Aorta (tissue), 5 donors: ENCODE measurements around the gene NEO1. TPM values are rescaled to one million over a fixed set of nuclear protein-coding genes. Genes with fewer than 3 reads are reported as not detected.

ENCODE experiments used
- ATAC-seq: fragments of 200-7000 bp; cut with Tn5 transposase; one replicate; pipeline ENCODE4 v1.9.1; 2022; ENCODE audit warnings: moderate library complexity; ENCODE audit not compliant: low FRiP score
- DNase-seq, 2 donors: peaks; one replicate each; pipeline ENCODE4 v3.0.0-alpha.2; 2020
- H3K27ac ChIP-seq, 2 donors: one replicate each; pipeline ENCODE4 v1.5.1; 2013; ENCODE audit warnings: low read length in 2 of 2, mild to moderate bottlenecking in 2 of 2, moderate library complexity in 2 of 2, control low read depth in 1 of 2, inconsistent platforms in 1 of 2, low read depth in 1 of 2
- H3K27me3 ChIP-seq, 2 donors: one replicate each; pipeline ENCODE4 v1.6.1; 2013; ENCODE audit warnings: control low read depth in 1 of 2, low read length in 1 of 2, mild to moderate bottlenecking in 1 of 2, moderate library complexity in 1 of 2; ENCODE audit not compliant: insufficient read depth in 2 of 2, control insufficient read depth in 1 of 2
- H3K36me3 ChIP-seq, 2 donors: one replicate each; pipeline ENCODE4 v1.6.1; 2013; ENCODE audit warnings: control low read depth in 1 of 2, low read length in 1 of 2, mild to moderate bottlenecking in 1 of 2; ENCODE audit not compliant: insufficient read depth in 2 of 2, control insufficient read depth in 1 of 2
- H3K4me1 ChIP-seq, 2 donors: one replicate each; pipeline ENCODE4 v1.6.1; 2013; ENCODE audit warnings: low read length in 2 of 2, control low read depth in 1 of 2, mild to moderate bottlenecking in 1 of 2, moderate library complexity in 1 of 2; ENCODE audit not compliant: insufficient read depth in 2 of 2, control insufficient read depth in 1 of 2
- H3K4me3 ChIP-seq, 2 donors: one replicate each; pipeline ENCODE4 v1.5.1; 2013; ENCODE audit warnings: low read length in 2 of 2, control low read depth in 1 of 2, mild to moderate bottlenecking in 1 of 2
- H3K9me3 ChIP-seq: one replicate; pipeline ENCODE4 v1.6.1; 2013; ENCODE audit warnings: mild to moderate bottlenecking, low read length; ENCODE audit not compliant: control insufficient read depth
- WGBS, 2 donors: extraction: QIAGEN DNeasy Blood & Tissue Kit; methylation state at CpG; one replicate each; pipeline ENCODE4 v1.1.7; 2013; 5-methylcytosine and 5-hydroxymethylcytosine counted together
- intact Hi-C, 2 donors: fragments of 100-400 bp; cut with DNase I; formaldehyde crosslinking; loops; one replicate each; pipeline versions ENCODE4 v1.14.2 to v1.15.0; 2022
- polyA plus RNA-seq, 2 donors: library from polyadenylated mRNA; stranded (reverse); fragments of 200-250 nt; gene quantifications; one replicate each; pipeline ENCODE4 v1.2.3, GENCODE V29; 2013
- total RNA-seq, 2 donors: library from RNA; stranded (reverse); fragmentation: NEBNext Ultra II Directional; extraction: Animal tissue kit (Norgen Biotek cat#: 25700); gene quantifications; one replicate each; pipeline ENCODE4 v1.2.1, GENCODE V29; 2021
- donor health status: healthy with polysubstance abuse.
- donor health status: Bipolar disorder and iron deficiency.
- donor health status: DM: no; HTN: no; CAD: no.
- donor health status: DM: no; HTN: no; CAD: no.
- donor health status: DM: yes; HTN: yes; CAD: no.

The NEO1 gene
- total and polyA plus RNA-seq, 4 donors: 11.3 to 46.7 (median 24.7) TPM

DNA sequence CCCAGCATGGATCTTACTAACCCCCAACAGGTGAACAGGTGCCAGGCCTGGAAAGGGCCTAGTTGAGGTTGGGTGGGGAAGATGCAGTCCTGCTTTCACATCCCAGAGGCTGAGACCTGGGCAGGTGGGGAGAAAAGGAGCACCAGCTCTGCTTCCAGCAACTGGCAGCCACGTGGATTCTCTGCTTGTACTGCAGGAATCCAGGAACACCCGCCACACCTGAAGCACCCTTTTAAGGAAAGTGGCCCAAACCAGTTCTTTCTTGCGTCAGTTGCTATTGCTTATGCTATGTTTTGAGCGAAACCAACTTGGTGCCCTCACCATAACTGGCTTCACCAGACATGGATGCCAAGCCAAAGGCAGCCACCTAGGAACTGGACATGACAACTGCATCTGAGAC is 28.1 kb upstream of the NEO1 start:
- intact Hi-C loops: no loop called here

DNA sequence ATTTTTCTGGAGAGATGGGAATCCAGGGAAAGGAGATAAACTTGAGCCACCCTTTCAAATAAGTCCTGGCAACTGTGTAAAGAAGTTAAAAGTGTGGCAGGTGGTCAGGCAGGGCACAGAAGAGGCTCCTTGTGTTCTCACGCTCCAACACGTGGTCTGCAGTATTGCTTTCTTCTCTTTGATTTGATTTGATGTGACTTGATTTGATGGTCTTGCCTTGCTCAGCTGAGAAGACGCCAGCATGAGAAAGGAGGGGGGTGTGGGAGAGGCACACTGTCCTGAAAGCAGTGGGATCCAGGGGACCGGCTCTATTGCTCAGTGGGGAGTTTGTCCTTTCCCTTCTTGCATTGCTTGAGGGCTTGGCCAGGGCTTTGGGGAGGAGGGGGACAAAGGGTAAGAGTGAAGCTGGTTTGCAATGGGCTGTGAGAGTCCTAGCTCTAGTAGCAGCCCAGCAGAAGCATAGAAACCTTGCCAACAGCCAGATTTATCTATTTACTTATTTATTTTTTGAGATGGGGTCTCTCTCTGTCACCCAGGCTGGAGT is 25.7 kb upstream of the NEO1 start:
- Histone ChIP-seq H3K9me3 (no peaks in the 10 kb centered on the region), H3K27me3 (no peaks in the 10 kb centered on the region), H3K36me3 (no peaks in the 10 kb centered on the region), H3K4me1 (no peaks in the 10 kb centered on the region), H3K4me3 (no peak overlapping the region), H3K27ac (no peak overlapping the region)
- whole genome bisulfite sequencing, 2 donors: 59 to 72% methylated on average over 3 to 4 of the region's 4 CpGs
- ATAC-seq (no peak), DNase-seq (no peak)
- intact Hi-C loops: no loop called here

More for the DNA sequence above, 28.1 kb upstream of the NEO1 start:
- no peaks in the 10 kb centered on the region for H3K27me3 ChIP-seq
- no peak overlapping the region for H3K27ac ChIP-seq
- DNase-seq (no peak), ATAC-seq (no peak)
- WGBS, 2 donors: 96 to 97% methylated on average over 4 of the region's 4 CpGs
- no peaks in the 10 kb centered on the region for H3K4me1 ChIP-seq
- H3K4me3 ChIP-seq: no peak overlapping the region
- H3K9me3 ChIP-seq: no peaks in the 10 kb centered on the region
- no peaks in the 10 kb centered on the region for H3K36me3 ChIP-seq

DNA sequence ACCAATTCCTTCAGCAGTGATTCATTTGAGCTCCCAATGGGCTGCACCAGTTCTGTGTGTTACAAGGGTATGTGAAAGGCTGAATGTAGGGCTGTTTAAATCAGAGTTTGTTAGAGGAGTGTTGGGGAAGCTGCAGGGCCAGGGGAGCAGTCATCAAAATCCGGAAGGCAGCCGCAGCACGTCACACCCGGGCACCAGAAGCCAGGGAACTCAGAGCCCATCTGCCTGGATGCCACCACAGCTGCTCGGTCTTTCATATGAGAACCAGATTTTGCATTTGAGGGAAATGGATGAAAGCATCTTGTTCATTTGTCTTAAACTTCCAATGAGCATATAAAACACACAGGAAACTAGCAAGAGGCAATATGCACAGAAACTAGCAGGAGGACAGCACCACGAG is 24.2 kb upstream of the NEO1 start:
- Histone ChIP-seq H3K27ac (no peak overlapping the region), H3K4me1 (no peaks in the 10 kb centered on the region), H3K4me3 (no peak overlapping the region), H3K9me3 (no peaks in the 10 kb centered on the region), H3K27me3 (no peaks in the 10 kb centered on the region), H3K36me3 (no peaks in the 10 kb centered on the region)
- DNase-seq (no peak), ATAC-seq (no peak)
- WGBS, 2 donors: 93 to 96% methylated on average over 6 of the region's 6 CpGs
- intact Hi-C loops: no loop called here

DNA sequence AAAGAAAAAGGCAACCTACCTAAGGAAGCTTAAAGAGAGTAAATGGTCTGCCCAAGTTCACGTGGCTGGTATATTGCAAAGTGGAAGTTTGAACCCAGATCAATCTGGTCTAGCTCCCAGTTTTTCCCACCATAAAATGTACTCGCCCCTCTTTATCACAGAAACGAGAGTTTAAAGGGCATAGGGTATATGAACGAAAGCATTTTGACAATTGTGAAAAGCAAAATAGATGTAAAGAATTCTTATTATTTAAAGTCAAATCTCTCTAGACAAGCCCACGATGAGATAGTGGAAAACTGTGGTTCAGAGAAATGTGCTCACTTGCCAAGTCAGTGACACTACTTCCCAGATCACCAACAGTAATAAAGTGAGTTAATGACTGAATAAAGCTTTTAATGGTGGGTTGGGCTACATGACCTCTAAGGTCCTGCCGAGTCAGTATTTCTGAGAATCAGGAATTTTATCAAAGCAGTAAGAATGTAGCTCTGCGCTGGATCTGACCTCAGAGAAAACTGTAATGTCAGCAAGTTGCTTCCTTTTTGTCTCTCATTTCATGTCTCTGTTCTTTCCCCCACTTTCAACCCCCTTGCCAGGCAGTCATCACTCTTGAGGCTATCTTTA is 23.3 kb upstream of the NEO1 start:
- Histone ChIP-seq H3K27ac (no peak overlapping the region), H3K4me3 (no peak overlapping the region), H3K9me3 (no peaks in the 10 kb centered on the region), H3K36me3 (no peaks in the 10 kb centered on the region), H3K4me1 (no peaks in the 10 kb centered on the region), H3K27me3 (no peaks in the 10 kb centered on the region)
- DNase-seq (no peak), ATAC-seq (no peak)
- intact Hi-C loops: no loop called here
- WGBS, 2 donors: 58 to 63% methylated on average over 7 of the region's 7 CpGs

DNA sequence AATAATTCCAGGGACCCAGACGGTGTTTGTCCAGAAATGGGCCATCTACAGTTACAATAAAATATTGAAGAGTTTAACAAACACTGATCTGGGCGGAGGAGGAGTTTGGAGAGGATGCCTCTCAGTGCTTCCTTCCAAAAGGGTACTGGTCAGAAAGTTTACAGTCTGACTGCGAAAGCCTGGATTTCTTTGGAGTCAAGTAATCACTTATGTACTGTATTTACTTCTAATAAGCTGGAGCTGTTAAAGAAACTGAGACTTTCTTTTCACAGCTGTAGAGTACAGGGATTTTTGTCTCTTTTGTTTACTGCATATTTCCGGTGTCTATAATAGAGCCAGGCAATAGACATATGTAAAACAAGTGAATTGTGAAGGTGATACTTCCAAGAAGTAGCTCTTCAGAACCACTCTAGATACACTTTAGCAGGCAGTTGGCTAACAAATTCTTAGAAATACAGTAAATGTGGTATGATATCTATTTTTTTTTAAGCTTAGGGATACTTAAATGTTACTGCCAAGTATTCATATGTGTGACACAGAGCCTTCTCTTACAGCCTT is 22.1 kb upstream of the NEO1 start:
- Histone ChIP-seq H3K4me1 (no peaks in the 10 kb centered on the region), H3K4me3 (no peak overlapping the region), H3K36me3 (no peaks in the 10 kb centered on the region), H3K27ac (no peak overlapping the region), H3K9me3 (no peaks in the 10 kb centered on the region), H3K27me3 (no peaks in the 10 kb centered on the region)
- DNase-seq: no peak
- intact Hi-C loops: no loop called here
- WGBS, 2 donors: 96 to 99% methylated on average over 4 of the region's 4 CpGs
- no peak for ATAC-seq

DNA sequence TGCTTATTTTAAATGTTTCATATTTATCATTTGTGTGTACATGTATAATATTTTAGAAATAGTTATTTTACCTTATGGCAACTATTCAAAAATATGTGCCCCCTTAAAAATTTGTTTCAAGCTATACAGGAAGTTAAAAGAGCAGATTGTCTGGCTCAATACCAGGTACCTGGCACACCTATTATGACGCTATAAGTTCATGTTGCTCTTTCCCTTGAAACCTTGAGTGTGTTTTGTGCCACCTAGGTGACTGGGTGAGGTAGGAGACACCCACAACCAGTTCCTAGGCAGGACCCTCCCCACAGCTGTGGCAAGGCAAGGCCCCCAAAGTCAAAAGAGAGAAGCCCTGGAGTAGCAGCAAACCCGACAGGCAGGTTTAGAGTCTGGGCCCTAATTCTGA is 20.6 kb upstream of the NEO1 start:
- Histone ChIP-seq H3K4me3 (no peak overlapping the region), H3K27me3 (no peaks in the 10 kb centered on the region), H3K36me3 (no peaks in the 10 kb centered on the region), H3K9me3 (no peaks in the 10 kb centered on the region), H3K4me1 (no peaks in the 10 kb centered on the region), H3K27ac (no peak overlapping the region)
- WGBS, 2 donors: 93 to 96% methylated on average over 2 of the region's 2 CpGs
- ATAC-seq: no peak
- intact Hi-C loops: no loop called here
- no peak for DNase-seq

DNA sequence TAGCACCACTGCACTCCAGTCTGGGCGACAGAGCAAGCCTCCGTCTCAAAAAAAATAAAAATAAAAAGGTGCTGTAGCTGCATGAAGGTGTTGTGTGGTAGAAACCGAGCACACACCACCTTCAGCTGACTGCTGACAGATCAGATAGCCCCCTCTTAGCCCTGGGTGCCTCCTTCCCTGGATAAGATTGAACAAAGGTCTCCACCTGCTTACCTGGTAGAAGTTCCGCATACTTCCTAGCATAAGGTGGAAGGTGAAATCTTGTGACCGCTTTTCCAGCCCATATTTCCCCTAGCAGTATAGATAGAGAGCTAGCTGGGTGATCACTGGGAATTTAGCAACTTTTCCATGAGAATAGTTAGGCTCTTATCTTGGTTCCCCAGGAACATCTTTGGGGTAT is 18.7 kb upstream of the NEO1 start:
- Histone ChIP-seq H3K36me3 (no peaks in the 10 kb centered on the region), H3K9me3 (no peaks in the 10 kb centered on the region), H3K27me3 (no peaks in the 10 kb centered on the region), H3K27ac (no peak overlapping the region), H3K4me1 (no peaks in the 10 kb centered on the region), H3K4me3 (no peak overlapping the region)
- WGBS, 2 donors: 88 to 92% methylated on average over 5 of the region's 5 CpGs
- DNase-seq (no peak), ATAC-seq (no peak)
- intact Hi-C loops: no loop called here

DNA sequence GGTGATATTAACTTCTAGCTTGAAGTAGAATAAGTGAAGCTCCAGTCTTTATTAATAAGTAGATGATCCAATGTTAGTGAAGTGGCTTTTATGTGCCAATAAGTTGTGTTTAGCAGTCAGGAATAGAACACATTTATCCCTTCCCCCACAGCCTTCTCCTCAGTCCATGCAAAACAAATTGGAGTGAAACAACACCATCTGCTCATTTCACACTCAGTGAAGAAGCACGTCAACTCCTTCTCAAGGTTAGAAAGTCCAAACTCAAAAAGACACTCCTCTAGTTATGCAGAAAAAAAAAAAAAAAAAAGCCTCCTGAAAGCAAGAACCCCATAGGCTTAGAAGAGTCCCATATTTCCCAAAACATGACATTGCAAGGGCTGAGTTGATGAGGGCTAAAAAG is 18.0 kb upstream of the NEO1 start:
- Histone ChIP-seq H3K27ac (no peak overlapping the region), H3K9me3 (no peaks in the 10 kb centered on the region), H3K4me1 (no peaks in the 10 kb centered on the region), H3K4me3 (no peak overlapping the region), H3K27me3 (no peaks in the 10 kb centered on the region), H3K36me3 (no peaks in the 10 kb centered on the region)
- ATAC-seq (no peak), DNase-seq (no peak)
- 74 to 76% methylated on average over 1 of the region's 1 CpG for WGBS, 2 donors
- intact Hi-C loops: no loop called here

DNA sequence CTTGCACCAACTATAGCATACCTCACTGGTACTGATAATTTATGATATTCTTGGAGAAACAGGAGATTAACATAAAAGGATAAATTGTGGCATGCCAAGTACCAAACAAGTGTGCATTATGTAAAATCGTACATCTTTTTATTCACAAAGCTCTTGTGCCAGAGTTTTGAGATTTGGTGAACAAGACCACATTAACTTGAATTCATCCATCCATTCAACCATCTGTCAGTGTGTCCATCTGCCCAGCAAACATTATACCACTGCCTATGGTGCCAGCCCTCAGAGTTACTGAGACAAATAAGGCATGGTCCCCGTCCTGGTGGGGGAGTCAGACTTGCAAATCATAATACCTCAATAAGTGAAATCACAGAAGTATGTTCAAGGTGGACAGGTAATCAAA is 17.0 kb upstream of the NEO1 start:
- intact Hi-C loops: no loop called here
- H3K27ac ChIP-seq: no peak overlapping the region
- H3K9me3 ChIP-seq: no peaks in the 10 kb centered on the region
- H3K36me3 ChIP-seq: no peaks in the 10 kb centered on the region
- WGBS, 2 donors: 81 to 84% methylated on average over 2 of the region's 2 CpGs
- no peak overlapping the region for H3K4me3 ChIP-seq
- no peaks in the 10 kb centered on the region for H3K27me3 ChIP-seq
- H3K4me1 ChIP-seq: no peaks in the 10 kb centered on the region
- DNase-seq (no peak), ATAC-seq (no peak)
